Posterior vena cava (tissue), 2 donors: ENCODE results near the gene C10orf88. TPM values are rescaled to one million over a fixed set of nuclear protein-coding genes. Genes with fewer than 3 reads are reported as not detected.

Experiments
- total RNA-seq, 2 donors: library from RNA; stranded (reverse); fragmentation: NEBNext Ultra II Directional; extraction: Animal tissue kit (Norgen Biotek cat#: 25700); gene quantifications; one replicate each; pipeline ENCODE4 v1.2.1, GENCODE V29; 2021
- donor health status: DM: yes; HTN: yes; CAD: no.
- donor health status: DM: yes; HTN: yes; CAD: no.

C10orf88 gene
- total RNA-seq, 2 donors from 2014 or later: 4.9 to 9.3 TPM

Other genes starting within 250 kb of the C10orf88 start
- under 1 TPM; 0.48 to 0.51 TPM for gene CUZD1, start 108.4 kb downstream of the C10orf88 start, total RNA-seq
- gene FAM24B, start 74.6 kb downstream of the C10orf88 start, total RNA-seq: 1 to 10 TPM; 1.4 TPM
- gene FAM24A, start 43.6 kb downstream of the C10orf88 start, total RNA-seq: not detected
- gene PSTK, start 26.2 kb upstream of the C10orf88 start, total RNA-seq: 1 to 10 TPM; 2.3 to 3.4 TPM
- 10 to 100 TPM; 15.5 to 19.1 TPM for gene IKZF5, start 54.6 kb upstream of the C10orf88 start, total RNA-seq
- gene ACADSB, start 54.8 kb upstream of the C10orf88 start, total RNA-seq: 10 to 100 TPM; 18.1 to 20.9 TPM
- gene HMX3, start 181.7 kb upstream of the C10orf88 start, total RNA-seq: not detected
- not detected for gene HMX2, start 193.9 kb upstream of the C10orf88 start, total RNA-seq
- gene BUB3, start 200.2 kb upstream of the C10orf88 start, total RNA-seq: 10 to 100 TPM; 45.3 to 48.1 TPM